Measurements from ENCODE around the gene TBC1D16.

The TBC1D16 gene

DNA sequence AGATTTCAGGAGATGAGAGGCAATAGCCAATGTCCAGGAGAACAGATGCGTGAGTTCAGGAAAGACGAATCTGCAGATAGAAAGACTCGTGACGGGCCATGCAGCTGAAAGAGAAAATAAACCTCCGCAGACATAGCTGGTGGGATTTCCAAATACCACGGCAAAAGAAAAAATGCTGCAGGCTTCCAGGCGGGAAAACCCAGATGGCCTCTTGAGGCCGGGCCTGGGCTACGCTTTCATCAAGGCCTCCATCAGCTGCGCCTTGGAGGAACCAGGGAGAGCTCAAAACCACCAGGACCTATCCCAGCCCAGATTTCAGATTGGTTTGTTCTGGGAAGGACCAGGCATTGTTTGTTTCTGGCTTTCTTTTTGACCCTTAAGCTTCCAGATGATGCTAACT is 17.4 kb upstream of the TBC1D16 start:
- Histone ChIP-seq H3K36me3 (ENCODE audit: insufficient read depth, low read length) (no peaks in the 10 kb centered on the region), H3K4me3 (ENCODE audit: low read depth in 1 of 2, low read length in 2 of 2) (no peak overlapping the region), H3K79me2 (ENCODE audit: insufficient read depth, low read length) (no peaks in the 10 kb centered on the region), H3K4me2 (ENCODE audit: insufficient read depth, low read length) (no peak overlapping the region), H3K4me1 (ENCODE audit: insufficient read depth, low read length) (no peaks in the 10 kb centered on the region), H3K9me3 (ENCODE audit: insufficient read depth, low read length, severe bottlenecking) (no peaks in the 10 kb centered on the region), H3K27me3 (ENCODE audit: insufficient read depth, low read length, poor library complexity) (no peaks in the 10 kb centered on the region), H2AFZ (ENCODE audit: low read depth, low read length) (no peak overlapping the region), H4K20me1 (ENCODE audit: insufficient read depth, low read length) (no peaks in the 10 kb centered on the region), H3K27ac (ENCODE audit: low read length) (no peak overlapping the region), H3K9ac (ENCODE audit: low read depth, low read length) (no peak overlapping the region)
- ATAC-seq (ENCODE audit: insufficient read depth, low read depth) (no peak), DNase-seq (no peak)
- no peak for TF ChIP-seq EZH2 (IDR thresholded peaks at IDR 0.05; ENCODE audit: borderline replicate concordance, low read depth, low read length, severe bottlenecking)
- TF ChIP-seq, protein P1, sequence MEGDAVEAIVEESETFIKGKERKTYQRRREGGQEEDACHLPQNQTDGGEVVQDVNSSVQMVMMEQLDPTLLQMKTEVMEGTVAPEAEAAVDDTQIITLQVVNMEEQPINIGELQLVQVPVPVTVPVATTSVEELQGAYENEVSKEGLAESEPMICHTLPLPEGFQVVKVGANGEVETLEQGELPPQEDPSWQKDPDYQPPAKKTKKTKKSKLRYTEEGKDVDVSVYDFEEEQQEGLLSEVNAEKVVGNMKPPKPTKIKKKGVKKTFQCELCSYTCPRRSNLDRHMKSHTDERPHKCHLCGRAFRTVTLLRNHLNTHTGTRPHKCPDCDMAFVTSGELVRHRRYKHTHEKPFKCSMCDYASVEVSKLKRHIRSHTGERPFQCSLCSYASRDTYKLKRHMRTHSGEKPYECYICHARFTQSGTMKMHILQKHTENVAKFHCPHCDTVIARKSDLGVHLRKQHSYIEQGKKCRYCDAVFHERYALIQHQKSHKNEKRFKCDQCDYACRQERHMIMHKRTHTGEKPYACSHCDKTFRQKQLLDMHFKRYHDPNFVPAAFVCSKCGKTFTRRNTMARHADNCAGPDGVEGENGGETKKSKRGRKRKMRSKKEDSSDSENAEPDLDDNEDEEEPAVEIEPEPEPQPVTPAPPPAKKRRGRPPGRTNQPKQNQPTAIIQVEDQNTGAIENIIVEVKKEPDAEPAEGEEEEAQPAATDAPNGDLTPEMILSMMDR (IDR thresholded peaks at IDR 0.05; ENCODE audit: borderline replicate concordance, extremely low read depth, low read length, poor library complexity, severe bottlenecking): no peak

GRCh38 chr17:80051681-80052080 is 16.0 kb upstream of the TBC1D16 start:
- no peak overlapping the region for H3K4me3 ChIP-seq (ENCODE audit: low read depth in 1 of 2, low read length in 2 of 2)
- no peaks in the 10 kb centered on the region for H3K36me3 ChIP-seq (ENCODE audit: insufficient read depth, low read length)
- no peak overlapping the region for H2AFZ ChIP-seq (ENCODE audit: low read depth, low read length)
- no peaks in the 10 kb centered on the region for H3K79me2 ChIP-seq (ENCODE audit: insufficient read depth, low read length)
- no peaks in the 10 kb centered on the region for H3K9me3 ChIP-seq (ENCODE audit: insufficient read depth, low read length, severe bottlenecking)
- H3K4me2 ChIP-seq (ENCODE audit: insufficient read depth, low read length): no peak overlapping the region
- no peak overlapping the region for H3K27ac ChIP-seq (ENCODE audit: low read length)
- no peaks in the 10 kb centered on the region for H4K20me1 ChIP-seq (ENCODE audit: insufficient read depth, low read length)
- H3K4me1 ChIP-seq (ENCODE audit: insufficient read depth, low read length): no peaks in the 10 kb centered on the region
- no peaks in the 10 kb centered on the region for H3K27me3 ChIP-seq (ENCODE audit: insufficient read depth, low read length, poor library complexity)
- DNase-seq: no peak
- H3K9ac ChIP-seq (ENCODE audit: low read depth, low read length): no peak overlapping the region
- TF ChIP-seq, protein P1 (IDR thresholded peaks at IDR 0.05; ENCODE audit: borderline replicate concordance, extremely low read depth, low read length, poor library complexity, severe bottlenecking): no peak
- TF ChIP-seq EZH2 (IDR thresholded peaks at IDR 0.05; ENCODE audit: borderline replicate concordance, low read depth, low read length, severe bottlenecking): no peak
- ATAC-seq (ENCODE audit: insufficient read depth, low read depth): no peak

- H2AFZ ChIP-seq (ENCODE audit: low read depth, low read length): no peak overlapping the region
- H3K27ac ChIP-seq (ENCODE audit: low read length): no peak overlapping the region
- H3K79me2 ChIP-seq (ENCODE audit: insufficient read depth, low read length): no peaks in the 10 kb centered on the region
- no peaks in the 10 kb centered on the region for H3K4me1 ChIP-seq (ENCODE audit: insufficient read depth, low read length)
- no peak overlapping the region for H3K9ac ChIP-seq (ENCODE audit: low read depth, low read length)
- H3K4me3 ChIP-seq (ENCODE audit: low read depth in 1 of 2, low read length in 2 of 2): no peak overlapping the region
- no peaks in the 10 kb centered on the region for H3K9me3 ChIP-seq (ENCODE audit: insufficient read depth, low read length, severe bottlenecking)
- no peak for ATAC-seq (ENCODE audit: insufficient read depth, low read depth)
- no peaks in the 10 kb centered on the region for H3K27me3 ChIP-seq (ENCODE audit: insufficient read depth, low read length, poor library complexity)
- no peaks in the 10 kb centered on the region for H4K20me1 ChIP-seq (ENCODE audit: insufficient read depth, low read length)
- H3K36me3 ChIP-seq (ENCODE audit: insufficient read depth, low read length): no peaks in the 10 kb centered on the region
- DNase-seq: no peak
- H3K4me2 ChIP-seq (ENCODE audit: insufficient read depth, low read length): no peak overlapping the region
- TF ChIP-seq EZH2 (IDR thresholded peaks at IDR 0.05; ENCODE audit: borderline replicate concordance, low read depth, low read length, severe bottlenecking): no peak
- TF ChIP-seq, protein P1 (IDR thresholded peaks at IDR 0.05; ENCODE audit: borderline replicate concordance, extremely low read depth, low read length, poor library complexity, severe bottlenecking): no peak
Observed at GRCh38 chr17:80050706-80051105, 15.0 kb upstream of the TBC1D16 start.

GRCh38 chr17:80049986-80050385 is 14.3 kb upstream of the TBC1D16 start:
- no peaks in the 10 kb centered on the region for H3K4me1 ChIP-seq (ENCODE audit: insufficient read depth, low read length)
- H3K9ac ChIP-seq (ENCODE audit: low read depth, low read length): no peak overlapping the region
- no peaks in the 10 kb centered on the region for H3K27me3 ChIP-seq (ENCODE audit: insufficient read depth, low read length, poor library complexity)
- no peaks in the 10 kb centered on the region for H3K79me2 ChIP-seq (ENCODE audit: insufficient read depth, low read length)
- H3K4me3 ChIP-seq (ENCODE audit: low read depth in 1 of 2, low read length in 2 of 2): no peak overlapping the region
- ATAC-seq (ENCODE audit: insufficient read depth, low read depth) (no peak), DNase-seq (no peak)
- TF ChIP-seq EZH2 (IDR thresholded peaks at IDR 0.05; ENCODE audit: borderline replicate concordance, low read depth, low read length, severe bottlenecking): no peak
- TF ChIP-seq, protein P1 (IDR thresholded peaks at IDR 0.05; ENCODE audit: borderline replicate concordance, extremely low read depth, low read length, poor library complexity, severe bottlenecking): no peak
- H2AFZ ChIP-seq (ENCODE audit: low read depth, low read length): no peak overlapping the region
- H3K27ac ChIP-seq (ENCODE audit: low read length): no peak overlapping the region
- H3K4me2 ChIP-seq (ENCODE audit: insufficient read depth, low read length): no peak overlapping the region
- H3K9me3 ChIP-seq (ENCODE audit: insufficient read depth, low read length, severe bottlenecking): no peaks in the 10 kb centered on the region
- no peaks in the 10 kb centered on the region for H4K20me1 ChIP-seq (ENCODE audit: insufficient read depth, low read length)
- no peaks in the 10 kb centered on the region for H3K36me3 ChIP-seq (ENCODE audit: insufficient read depth, low read length)
